Measurements from ENCODE around the gene AP1G1.

- TF ChIP-seq CTCF (IDR thresholded peaks at IDR 0.05) (no peak), SIN3A (IDR thresholded peaks at IDR 0.05; ENCODE audit: borderline replicate concordance, low read depth, low read length) (no peak), FOSL2 (IDR thresholded peaks at IDR 0.05; ENCODE audit: borderline replicate concordance, low read depth) (no peak), USF1 (IDR thresholded peaks at IDR 0.05; ENCODE audit: borderline replicate concordance, low read depth) (no peak), MAX (IDR thresholded peaks at IDR 0.05; ENCODE audit: low read depth) (no peak)
- TF ChIP-seq, protein P1, sequence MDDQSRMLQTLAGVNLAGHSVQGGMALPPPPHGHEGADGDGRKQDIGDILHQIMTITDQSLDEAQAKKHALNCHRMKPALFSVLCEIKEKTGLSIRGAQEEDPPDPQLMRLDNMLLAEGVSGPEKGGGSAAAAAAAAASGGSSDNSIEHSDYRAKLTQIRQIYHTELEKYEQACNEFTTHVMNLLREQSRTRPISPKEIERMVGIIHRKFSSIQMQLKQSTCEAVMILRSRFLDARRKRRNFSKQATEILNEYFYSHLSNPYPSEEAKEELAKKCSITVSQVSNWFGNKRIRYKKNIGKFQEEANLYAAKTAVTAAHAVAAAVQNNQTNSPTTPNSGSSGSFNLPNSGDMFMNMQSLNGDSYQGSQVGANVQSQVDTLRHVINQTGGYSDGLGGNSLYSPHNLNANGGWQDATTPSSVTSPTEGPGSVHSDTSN (IDR thresholded peaks at IDR 0.05) = no peak
These were observed 21.7 kb upstream of the AP1G1 start for GRCh38 chr16:71830359-71830758.

All from SK-N-SH (cell line).